Nephron progenitor cell (in vitro differentiated cells): ENCODE data around the gene VAMP8.
"Not testable (repeated sequence)": the region's sequence is repeated elsewhere in the genome, so short reads cannot be mapped to it uniquely, and the experiment has no call there.

ENCODE experiments used
- DNase-seq: peaks from one replicate; pipeline ENCODE4 v3.0.0; 2021
- H3K27ac Mint-ChIP-seq: 2 replicates; pipeline ENCODE4 v1.8.0; 2021; ENCODE audit warnings: mild to moderate bottlenecking, moderate library complexity, mixed read lengths
- H3K27me3 Mint-ChIP-seq: 2 replicates; pipeline ENCODE4 v1.8.0; 2021; ENCODE audit warnings: mild to moderate bottlenecking, low read depth, mixed read lengths; ENCODE audit not compliant: poor library complexity
- H3K36me3 Mint-ChIP-seq: 2 replicates; pipeline ENCODE4 v1.8.0; 2021; ENCODE audit warnings: low read depth, mixed read lengths
- H3K4me1 Mint-ChIP-seq: 2 replicates; pipeline ENCODE4 v1.8.0; 2021; ENCODE audit warnings: mixed read lengths
- H3K4me3 Mint-ChIP-seq: 2 replicates; pipeline ENCODE4 v1.8.0; 2021; ENCODE audit warnings: mild to moderate bottlenecking, moderate library complexity, mixed read lengths
- H3K9me3 Mint-ChIP-seq: 2 replicates; pipeline ENCODE4 v1.8.0; 2021; ENCODE audit warnings: mild to moderate bottlenecking, moderate library complexity, mixed read lengths
- TF ChIP-seq, protein P1 (sequence below): fragments of 200-600 bp; sonication (generic); IDR thresholded peaks from 2 replicates; pipeline ENCODE4 v1.5.0; 2021; ENCODE audit warnings: antibody characterized with exemption

VAMP8 gene

DNA sequence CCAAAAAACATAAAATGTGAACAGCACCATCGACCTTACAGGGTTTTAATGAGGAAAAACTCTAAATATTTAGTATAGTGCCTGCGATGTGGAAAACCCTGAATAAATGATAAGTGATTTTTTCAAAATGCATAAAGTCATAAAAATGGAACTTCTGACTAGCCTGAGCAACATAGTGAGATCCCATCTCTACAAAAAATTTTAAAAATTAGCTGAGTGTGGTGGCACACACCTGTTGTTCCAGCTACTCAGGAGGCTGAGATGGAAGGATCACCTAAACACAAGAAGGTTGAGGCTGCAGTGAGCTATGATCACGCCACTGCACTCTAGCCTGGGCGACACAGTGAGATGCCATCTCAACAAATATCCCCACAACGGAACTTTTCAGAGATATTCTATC lies 20.3 kb upstream of the VAMP8 start:
- Mint-ChIP-seq H3K27me3 (no peaks in the 10 kb centered on the region), H3K4me3 (no peak overlapping the region), H3K36me3 (peaks cover 25% of the 10 kb centered on the region), H3K9me3 (no peaks in the 10 kb centered on the region), H3K4me1 (peaks cover 25% of the 10 kb centered on the region), H3K27ac (no peak overlapping the region)
- DNase-seq: no peak
- TF ChIP-seq, protein P1, sequence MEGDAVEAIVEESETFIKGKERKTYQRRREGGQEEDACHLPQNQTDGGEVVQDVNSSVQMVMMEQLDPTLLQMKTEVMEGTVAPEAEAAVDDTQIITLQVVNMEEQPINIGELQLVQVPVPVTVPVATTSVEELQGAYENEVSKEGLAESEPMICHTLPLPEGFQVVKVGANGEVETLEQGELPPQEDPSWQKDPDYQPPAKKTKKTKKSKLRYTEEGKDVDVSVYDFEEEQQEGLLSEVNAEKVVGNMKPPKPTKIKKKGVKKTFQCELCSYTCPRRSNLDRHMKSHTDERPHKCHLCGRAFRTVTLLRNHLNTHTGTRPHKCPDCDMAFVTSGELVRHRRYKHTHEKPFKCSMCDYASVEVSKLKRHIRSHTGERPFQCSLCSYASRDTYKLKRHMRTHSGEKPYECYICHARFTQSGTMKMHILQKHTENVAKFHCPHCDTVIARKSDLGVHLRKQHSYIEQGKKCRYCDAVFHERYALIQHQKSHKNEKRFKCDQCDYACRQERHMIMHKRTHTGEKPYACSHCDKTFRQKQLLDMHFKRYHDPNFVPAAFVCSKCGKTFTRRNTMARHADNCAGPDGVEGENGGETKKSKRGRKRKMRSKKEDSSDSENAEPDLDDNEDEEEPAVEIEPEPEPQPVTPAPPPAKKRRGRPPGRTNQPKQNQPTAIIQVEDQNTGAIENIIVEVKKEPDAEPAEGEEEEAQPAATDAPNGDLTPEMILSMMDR: no peak

DNA sequence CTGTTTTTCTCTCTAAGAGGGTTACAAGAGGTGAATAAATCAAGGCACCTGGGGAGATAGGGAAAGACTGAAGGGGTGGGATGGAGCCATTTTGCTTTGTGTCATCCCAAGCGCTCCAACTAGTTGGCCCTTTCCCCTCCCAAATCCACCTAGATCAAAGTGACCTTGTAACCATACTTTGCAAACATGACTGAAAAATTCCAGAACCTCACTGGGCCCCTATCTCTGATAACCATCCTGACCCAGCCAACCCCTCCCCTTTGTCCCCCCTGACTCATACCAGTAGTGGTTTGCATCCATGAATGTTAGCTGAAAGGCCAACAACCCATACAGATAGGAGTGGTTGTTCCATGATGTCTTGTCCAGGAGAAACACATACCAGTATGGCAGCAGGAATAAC lies 19.2 kb upstream of the VAMP8 start:
- Mint-ChIP-seq H3K27ac (no peak overlapping the region), H3K4me1 (peaks cover 25% of the 10 kb centered on the region), H3K36me3 (peaks cover 25% of the 10 kb centered on the region), H3K9me3 (no peaks in the 10 kb centered on the region), H3K4me3 (no peak overlapping the region), H3K27me3 (no peaks in the 10 kb centered on the region)
- TF ChIP-seq, protein P1: no peak
- no peak for DNase-seq

DNA sequence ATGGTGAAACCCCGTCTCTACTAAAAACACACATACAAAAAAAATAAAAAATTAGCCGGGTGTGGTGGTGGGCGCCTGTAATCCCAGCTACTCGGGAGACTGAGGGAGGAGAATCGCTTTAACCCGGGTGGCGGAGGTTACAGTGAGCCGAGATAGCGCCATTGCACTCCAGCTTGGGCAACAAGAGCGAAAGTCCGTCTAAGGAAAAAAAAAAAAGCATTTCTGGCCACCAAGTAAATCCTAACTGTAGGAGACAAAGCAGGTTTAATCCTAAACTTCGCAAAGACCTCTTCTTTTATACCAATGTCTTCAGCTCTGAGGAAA lies 17.0 kb upstream of the VAMP8 start:
- not testable (repeated sequence) for DNase-seq, H3K9me3 Mint-ChIP-seq, H3K27me3 Mint-ChIP-seq
- Mint-ChIP-seq H3K4me3 (peak overlapping the region; percentile 100), H3K27ac (peak overlapping the region; percentile 78), H3K36me3 (peaks cover 11% of the 10 kb centered on the region), H3K4me1 (peaks cover 25% of the 10 kb centered on the region)

DNA sequence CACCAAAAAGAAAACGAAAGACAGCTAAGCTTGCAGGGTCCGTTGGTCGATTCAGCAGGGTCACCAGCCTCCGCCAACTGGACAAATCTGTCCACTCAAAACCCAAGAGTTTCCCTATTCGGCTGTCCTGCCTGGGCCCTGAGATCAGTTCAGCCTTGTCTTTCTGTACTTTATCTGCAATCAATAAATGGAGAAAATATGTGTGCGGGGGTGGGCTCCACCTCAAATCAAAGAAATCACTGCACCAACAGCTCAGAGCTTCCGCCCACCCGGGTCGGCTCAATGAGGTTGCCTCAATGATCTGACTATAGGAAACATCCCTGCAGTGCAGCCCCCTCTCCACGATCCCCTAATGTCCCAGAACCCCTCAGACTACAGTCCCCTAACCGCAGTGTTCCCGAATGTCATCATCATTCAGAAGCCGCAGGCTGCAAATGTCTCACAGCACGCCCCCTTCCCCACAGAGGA lies 16.5 kb upstream of the VAMP8 start:
- TF ChIP-seq, protein P1: no peak
- Mint-ChIP-seq H3K36me3 (peaks cover 10% of the 10 kb centered on the region), H3K4me1 (peaks cover 25% of the 10 kb centered on the region), H3K27me3 (peaks cover 3% of the 10 kb centered on the region), H3K27ac (peak overlapping the region; percentile 78), H3K4me3 (peak overlapping the region; percentile 100), H3K9me3 (no peaks in the 10 kb centered on the region)
- no peak for DNase-seq

DNA sequence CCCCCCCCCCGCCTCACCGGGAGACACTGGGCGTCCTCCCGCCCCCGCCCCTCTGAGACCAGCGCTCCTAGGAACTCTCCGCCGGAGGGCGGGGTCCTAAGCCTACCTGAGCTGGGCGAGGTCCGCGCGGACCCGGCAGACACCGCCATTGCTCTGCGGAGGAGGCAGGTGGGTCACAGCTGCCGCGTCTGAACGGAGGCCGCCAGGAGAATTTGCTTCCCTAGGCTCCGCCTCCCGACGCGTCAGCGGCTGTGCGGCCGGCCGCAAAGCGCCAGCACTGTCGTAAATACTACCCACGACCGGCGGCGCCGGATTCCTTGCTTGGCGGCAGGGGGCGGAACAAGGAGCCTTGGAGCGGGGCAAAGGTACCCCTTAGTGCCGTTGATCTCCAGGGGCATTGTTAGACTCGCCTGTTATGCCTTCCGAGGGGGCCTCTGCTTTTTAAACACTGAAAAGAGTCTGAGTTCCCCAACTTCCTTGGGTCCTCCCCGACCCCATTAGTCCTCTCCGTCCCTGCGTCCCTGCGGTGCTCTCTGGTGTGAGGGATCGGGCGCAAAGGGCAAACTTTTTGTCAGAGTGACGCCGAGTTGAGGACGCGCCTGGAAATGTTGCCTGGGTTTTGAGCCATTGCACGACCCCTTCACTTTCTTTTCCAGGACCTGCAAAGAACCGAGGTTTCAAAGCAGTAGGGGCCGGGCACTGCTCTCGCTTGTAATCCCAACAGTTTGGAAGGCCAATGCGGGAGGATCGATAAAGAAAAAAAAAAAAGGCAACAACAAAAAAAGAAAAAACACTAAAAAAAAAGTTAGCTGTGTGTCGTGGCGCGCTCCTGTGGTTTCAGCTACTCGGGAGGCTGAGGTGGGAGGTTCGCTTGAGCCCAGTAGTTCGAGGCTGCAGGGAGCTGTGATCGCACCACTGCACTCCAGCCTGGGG lies 15.8 kb upstream of the VAMP8 start, which contains the start of gene GGCX:
Gene GGCX, minus strand, starts transcription at position 214 of the 933 bp plus-strand sequence. Its CDS starts 65 bp downstream, at position 149.
- Mint-ChIP-seq H3K4me1 (peaks cover 25% of the 10 kb centered on the region), H3K9me3 (no peaks in the 10 kb centered on the region), H3K27ac (peak within 1 kb of the TSS; percentile 99), H3K4me3 (peak within 1 kb of the TSS; percentile 100), H3K36me3 (peaks cover 10% of the 10 kb centered on the region), H3K27me3 (peaks cover 3% of the 10 kb centered on the region)
- peak; percentile 95 for DNase-seq
- TF ChIP-seq, protein P1: no peak

DNA sequence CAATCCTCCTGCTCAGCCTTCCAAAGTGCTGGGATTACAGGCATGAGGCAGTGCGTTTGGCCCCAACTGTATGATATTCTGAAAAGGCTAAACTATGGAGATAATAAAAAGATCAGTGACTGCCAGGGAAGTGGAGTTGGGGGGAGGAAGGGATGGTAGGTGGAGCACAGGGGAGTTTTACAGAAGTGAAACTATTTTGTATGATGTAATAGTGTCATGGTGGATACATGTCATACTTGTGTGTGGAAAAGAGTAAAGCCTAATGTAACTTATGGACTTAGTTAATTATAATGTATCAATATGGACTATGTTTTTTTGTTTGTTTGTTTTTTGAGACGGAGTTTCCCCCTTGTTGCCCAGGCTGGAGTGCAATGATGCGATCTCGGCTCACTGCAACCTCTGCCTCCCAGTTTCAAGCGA lies 13.2 kb upstream of the VAMP8 start:
- DNase-seq: no peak
- Mint-ChIP-seq H3K27ac (no peak overlapping the region), H3K9me3 (no peaks in the 10 kb centered on the region), H3K4me3 (no peak overlapping the region), H3K27me3 (peaks cover 7% of the 10 kb centered on the region), H3K4me1 (peaks cover 25% of the 10 kb centered on the region), H3K36me3 (no peaks in the 10 kb centered on the region)
- TF ChIP-seq, protein P1: no peak
